Stimulated activated CD8-positive, alpha-beta memory T cell treated with anti-CD3 and anti-CD28 coated beads, Interleukin-7, amount 100 ng/mL, for 48 hours (primary cell): Measurements from ENCODE around the gene HADH.
"Not testable (repeated sequence)": the region's sequence is repeated elsewhere in the genome, so short reads cannot be mapped to it uniquely, and the experiment has no call there.

Experiments
- DNase-seq, 2 donors: peaks; one replicate each; pipeline ENCODE4 v3.0.0-alpha.2; 2020; ENCODE audit warnings: low read depth in 1 of 2; ENCODE audit errors: extremely low read depth in 1 of 2

HADH gene

DNA sequence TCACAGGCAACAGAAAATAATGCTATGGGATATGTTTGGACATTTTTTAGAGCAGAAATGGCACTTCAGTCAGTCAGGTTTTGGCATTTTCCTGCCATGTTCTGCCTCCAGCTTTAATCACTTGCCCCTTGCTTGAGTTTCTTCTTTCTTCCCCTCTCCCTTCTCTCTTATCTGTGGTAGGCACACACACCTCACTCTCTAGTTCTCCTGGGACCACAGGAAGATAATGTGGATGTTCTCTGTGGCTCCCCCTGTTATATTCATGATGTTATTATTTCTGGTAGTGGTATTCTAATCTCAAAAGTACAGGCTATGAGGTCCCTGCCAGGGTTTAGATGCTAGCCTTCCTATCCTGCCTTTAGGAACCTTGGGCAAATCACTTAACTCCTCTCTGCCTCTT lies 5.2 kb downstream of the HADH start:
- no peak for DNase-seq

DNA sequence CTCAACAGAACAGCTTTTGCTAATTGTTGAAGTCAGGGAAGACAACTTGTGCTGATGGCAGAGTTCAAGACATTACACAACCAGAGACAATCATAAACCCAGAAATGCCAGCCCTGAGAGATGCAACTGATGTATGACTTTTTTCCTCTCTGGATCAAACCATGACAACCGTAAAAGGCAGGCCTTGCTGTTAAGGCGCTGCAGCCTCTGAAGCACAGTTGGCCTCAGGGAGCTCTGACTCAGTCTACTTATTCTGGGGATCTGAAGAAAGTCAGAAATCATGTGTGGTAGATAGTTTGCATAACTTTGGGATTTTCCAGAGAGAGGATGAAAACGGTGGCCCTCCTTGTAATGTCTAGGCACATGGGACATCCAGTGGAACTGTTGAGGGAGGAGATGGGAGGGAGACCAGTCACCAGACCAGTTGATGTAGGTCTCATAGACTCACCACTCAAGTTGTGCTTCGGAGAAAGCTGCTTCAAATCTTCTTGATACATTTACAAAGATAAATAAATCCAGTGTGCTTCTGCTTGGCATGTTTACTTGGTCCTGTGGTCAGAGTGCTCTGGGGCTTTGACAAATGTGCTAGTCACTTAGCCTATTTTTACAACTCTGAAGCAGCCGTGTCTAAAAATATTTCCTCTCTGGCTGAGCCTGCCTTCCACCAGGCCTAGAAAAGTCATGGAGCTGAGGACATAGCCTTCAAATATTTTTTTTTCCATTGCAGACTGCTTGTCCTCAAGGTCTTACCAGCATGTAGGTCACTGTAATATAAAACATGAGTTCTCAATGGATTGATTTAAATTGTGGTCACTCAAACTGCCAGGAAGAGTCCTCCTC lies 7.5 kb downstream of the HADH start:
- DNase-seq, result no peak

DNA sequence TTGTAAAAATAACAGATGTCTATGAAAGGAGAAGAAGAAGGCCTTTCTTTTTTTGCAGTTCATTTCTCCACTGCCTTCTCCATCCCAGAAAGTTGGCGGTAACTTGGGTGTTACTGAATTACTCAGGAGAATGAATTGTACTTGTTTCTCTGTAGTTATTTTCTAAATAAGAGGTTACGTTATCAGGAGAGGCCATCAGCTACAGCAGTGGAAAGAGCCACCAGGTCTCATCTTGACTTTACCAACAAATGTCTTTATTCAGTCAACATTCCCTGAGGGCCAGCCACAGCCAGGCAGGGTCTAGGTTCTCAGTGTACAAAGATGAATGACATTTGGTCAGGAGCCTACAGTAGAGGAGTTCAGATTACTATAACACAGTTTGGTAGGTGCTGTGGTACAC lies 8.1 kb downstream of the HADH start:
- no peak for DNase-seq

DNA sequence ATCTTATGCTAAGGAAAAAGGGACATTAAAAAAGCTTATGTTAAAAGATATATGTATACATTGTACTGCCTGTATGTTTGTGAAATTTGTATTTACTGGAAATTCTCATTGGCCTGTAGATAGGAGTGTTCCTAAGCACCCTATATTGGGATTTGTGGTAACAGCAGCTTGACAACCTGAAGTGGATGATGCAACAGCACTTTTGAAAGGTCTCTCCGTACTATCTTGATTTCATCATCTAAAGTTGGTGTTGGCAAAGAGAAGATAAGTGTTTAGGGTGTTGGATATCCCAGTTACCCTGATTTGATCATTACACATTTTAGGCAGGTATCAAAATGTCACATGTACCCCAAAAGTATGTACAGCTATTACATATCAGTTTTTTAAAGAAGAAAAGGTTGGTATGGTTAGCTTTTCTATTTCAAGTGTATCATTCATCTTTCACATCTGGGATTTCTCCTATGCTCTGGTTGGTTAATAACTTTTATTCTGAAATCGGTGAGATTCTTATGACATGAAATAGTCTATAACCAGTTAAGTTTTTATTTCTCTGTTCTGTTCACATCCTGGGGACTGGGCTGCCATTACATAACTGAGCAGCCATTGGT lies 10.3 kb downstream of the HADH start:
- DNase-seq, result no peak

DNA sequence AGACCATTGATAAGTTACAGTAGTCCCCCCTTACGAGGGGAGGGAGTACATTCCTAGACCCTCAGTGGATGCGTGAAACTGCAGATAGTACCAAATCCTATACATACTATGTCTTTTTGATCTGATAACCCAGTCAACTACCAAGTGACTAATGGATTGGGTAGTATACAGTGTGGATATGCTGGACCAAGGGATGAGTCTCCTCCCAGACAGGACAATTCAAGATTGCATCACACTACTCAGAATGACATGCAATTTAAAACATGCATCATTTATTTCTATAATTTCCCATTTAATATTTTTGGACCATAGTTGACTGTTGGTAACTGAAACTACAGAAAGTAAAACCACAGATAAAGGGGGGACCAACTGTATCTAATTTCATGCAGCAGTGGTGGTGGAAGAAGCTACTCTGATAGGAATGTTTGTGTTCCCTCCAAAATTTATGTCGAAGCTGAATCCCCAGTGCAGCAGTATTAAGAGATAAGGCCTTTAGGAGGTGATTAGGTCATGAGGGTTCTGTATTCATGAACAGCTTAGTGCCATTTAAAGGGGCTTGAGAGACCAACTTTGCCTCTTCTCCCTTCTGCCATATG lies 11.9 kb downstream of the HADH start:
- DNase-seq, result no peak

DNA sequence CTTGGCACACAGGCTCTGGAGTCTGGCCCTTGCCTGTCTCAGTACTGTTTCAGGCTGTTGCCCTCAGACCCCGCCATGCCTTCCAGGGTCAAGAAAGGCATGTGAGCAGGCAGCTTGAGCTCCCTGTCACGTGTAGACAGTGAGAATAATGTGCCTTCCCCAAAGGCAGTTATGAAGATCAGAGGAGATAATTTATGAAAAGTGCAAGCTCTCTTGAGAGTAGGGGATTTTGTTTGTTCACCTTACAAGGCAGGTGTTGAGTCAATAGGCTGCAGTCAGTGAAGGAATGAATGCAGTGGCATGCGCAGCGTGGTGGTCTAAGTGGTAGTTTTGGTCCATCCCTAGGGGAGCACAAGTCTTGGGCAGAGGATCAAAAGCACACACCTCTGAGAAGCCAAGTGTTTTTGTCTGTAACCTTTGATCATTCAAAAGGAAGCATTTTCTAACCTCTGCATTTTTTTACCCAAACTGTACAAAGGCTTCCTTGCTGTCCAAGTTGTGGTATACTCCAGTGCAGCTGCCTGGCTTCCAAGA lies 14.4 kb downstream of the HADH start:
- DNase-seq, result no peak

DNA sequence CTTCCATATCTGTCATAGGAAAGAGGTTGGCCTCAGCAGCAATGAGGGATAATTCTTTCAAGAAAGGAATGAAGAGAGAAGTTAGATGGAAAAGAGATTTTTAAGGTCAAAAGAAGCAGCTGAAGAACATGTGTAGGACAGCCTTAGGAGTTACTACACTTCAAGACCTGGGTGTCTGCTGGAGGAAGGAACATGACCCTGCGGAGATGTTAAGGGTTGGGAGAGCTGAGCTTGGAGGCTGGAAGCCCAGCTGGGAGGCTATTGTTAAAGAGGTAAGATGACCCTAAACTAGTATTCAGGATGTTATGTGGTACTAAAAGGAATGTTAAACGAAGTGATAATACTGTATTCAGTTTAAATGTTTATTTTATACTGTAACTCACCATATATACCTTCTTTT lies 15.0 kb downstream of the HADH start:
- DNase-seq, result no peak

DNA sequence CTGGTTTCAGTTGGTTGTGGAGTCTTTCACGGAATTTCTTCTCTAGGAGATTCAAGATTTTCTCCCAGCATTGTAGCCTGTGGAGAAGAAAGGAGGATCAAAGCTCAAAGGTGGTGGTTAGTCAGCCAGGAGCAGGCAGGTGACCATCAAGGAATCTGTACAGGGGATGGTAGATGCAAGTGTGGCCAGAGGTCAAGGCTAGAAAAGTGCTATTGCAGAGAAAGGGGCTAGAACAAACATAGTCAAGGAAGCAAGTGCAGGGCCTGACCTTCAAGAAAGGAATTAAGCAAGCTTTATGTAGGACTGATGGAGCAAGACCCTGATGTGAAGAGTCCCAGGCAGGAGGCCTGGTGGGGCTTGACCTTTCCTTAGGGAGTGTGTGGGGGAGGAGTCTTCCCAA lies 16.1 kb downstream of the HADH start:
- no peak for DNase-seq

DNA sequence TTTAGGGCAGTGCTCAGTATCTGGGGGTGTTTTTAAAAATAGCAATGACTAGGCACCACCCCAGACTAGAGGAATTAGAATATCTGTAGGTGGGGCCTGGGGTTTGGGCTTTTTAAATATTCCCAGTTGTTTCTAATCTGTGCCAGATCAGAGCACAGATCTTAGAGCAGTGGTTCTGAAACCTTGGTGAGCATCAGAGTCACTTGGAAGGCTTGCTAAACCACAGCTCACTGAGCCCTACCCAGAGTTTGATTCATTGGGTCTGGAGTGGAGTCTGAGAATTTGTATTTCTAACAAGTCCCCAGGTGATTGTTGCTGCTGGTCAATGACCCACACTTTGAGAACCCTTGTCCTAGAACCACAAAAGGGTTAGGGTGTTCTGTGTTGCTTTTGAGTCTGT lies 16.7 kb downstream of the HADH start:
- no peak for DNase-seq

DNA sequence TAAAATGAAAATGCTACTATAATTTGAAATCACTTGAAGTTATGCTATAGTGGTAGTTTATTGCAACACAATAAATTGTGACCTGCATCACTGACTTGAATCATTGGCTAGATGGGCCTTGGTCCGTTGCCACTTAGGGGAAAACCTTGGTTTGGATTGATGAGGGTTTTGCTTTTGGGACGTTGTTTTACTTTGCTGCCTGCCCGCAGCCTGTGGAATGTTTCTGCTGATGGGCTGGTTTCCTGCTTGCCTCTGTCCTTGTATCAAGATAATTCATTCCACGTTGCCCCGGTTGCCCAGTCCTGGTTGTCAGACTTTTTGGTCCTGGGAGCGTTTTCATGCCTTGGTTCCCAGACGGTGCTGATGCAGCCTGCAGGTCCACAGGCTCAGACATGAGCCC lies 18.3 kb downstream of the HADH start:
- DNase-seq, result no peak

DNA sequence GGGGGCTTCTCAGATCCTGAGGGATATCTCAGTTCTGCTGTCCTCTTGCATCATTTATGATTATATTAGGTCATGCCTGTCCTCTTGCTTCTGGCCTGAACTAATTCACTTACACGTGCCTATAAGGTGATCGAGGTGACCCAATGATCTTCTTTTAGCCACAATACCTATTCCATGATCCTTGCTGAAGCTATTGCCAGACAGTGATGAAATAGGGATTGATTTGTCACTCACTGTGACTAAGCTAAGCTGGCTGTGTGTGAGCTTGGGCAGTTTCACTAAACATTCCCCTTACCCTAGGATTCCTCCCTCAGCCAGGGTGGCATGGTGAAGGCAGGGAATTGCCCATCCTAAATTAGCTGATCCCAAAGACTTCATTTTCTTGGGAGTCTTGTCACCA lies 19.0 kb downstream of the HADH start:
- DNase-seq, result no peak

DNA sequence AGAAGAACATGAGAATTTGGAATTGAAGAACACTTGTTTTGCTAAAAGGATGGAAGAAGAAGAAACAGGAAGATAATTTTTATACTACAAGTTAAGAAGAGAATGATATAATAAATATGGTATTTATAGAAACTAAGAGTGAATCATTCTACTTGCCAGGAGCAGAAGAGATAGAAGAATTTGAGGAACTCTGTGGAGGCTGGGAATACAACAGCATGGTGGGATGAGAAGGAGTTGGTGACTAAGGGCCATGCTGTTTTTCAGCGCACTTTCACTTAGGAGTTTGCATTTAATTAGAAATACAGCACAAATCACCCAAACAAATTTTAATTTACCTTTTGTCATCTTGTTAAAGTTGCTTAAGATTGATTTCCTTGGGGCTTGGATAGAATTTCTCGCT lies 20.5 kb downstream of the HADH start:
- DNase-seq, result no peak

DNA sequence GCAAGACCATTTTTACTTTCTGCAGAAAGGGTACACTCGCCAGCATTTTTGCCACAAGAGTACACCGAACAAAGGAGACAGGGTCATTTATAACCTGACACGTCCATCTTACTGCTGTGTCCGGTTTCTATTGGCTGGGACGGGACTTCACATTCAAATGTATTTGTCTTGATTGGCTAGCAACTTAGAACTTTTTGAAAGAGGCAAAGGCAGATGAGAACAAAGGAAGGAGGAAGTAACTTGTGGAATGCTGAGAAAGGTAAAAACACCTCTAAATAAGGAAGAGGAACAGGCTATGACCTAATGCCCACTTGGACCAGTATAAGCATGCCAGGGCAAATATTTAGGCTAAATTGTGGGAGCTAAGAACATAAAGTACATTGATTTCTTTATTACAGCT lies 22.7 kb downstream of the HADH start:
- not testable (repeated sequence) for DNase-seq

DNA sequence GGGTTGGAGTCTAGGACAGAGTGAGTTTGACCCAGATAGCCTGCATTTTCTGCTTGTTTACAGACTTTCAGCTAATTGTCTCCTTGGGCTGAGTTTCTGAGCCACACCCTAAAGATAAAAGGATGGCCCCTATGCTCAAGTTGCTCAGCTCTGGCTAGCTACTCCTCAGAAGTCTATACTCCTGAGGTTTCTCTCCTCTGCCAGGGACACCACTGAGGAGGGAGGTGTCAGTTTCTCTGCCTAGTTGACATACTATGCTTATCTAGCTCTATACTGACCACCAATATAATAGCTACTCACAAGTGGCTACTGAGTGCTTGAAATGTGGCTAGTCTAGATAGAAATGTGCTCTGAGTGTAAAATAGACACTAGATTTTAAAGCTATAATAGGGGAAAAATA lies 23.6 kb downstream of the HADH start:
- DNase-seq, result no peak

DNA sequence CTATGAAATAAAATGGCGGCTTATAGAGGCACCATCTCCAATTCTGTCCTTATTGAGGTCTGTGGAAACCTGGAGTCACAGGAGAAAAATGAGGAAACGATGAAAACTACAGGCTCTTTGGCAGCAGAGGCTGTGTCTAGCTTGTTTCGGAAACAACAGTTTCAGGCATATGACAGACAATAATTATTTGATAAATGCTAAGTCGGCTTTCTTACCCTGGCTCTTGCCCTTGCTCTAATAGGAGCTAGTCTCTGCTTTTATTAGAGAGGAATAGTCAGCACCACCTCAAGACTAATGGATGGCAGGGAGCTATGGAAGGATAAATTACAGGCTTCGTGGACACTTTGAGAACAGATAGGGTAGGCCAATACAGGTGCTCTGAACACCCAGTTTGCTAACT lies 24.3 kb downstream of the HADH start:
- DNase-seq, result no peak

DNA sequence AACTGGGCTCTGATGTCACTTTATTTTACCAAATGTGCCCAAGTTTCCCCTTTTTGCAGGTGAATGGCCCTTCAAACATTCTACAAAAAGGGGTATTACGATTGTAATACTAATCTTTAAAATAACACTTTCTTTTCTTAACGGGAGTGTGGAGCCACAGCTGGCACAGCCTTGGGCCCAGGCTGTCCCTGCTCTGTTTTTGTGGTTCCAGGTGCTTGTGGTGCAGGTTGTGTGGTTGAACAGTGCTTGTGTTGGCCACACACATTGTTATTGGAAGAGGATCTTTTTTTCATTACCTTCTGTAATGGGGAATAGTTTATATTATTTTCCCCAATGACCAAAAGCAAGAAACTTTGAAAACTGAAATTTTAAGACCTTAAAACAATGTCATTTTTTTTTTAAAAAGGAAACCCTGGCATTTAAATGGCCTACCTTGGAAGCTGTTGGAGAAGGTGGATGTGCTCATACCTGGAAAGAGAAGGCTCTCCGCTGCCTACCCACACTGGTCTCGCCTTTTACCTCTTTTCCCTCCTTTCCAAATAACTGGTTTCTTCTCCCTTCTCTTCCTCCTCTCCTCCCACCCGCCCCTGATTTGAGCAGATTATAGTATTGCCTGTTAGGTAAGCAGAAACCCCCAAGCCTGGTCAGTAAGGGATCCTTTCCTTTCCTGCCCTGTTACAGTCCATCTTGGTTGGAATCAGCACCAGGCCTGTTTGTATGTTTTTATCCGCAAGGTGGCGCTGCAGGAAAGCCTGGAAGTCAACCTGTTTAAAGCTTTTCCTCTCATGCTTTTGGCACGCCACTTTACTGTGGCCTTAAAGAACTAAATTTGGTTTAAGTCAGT lies 28.6 kb downstream of the HADH start:
- DNase-seq, result peak; percentile 36 to 60

DNA sequence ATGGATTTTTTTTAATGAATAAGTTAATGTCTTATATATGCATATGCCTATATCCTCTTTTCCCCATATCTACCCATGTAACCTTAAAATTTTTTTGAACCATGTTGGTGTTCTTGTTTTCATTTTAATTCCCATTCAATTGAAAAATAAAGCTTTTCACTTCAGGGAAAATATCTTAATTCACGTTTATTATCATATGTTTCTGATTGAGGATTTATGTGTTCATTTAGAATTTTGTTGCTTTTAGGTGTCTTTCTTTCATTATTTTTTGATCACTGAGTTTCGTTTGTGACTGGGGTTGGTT lies 29.1 kb downstream of the HADH start:
- no peak for DNase-seq

DNA sequence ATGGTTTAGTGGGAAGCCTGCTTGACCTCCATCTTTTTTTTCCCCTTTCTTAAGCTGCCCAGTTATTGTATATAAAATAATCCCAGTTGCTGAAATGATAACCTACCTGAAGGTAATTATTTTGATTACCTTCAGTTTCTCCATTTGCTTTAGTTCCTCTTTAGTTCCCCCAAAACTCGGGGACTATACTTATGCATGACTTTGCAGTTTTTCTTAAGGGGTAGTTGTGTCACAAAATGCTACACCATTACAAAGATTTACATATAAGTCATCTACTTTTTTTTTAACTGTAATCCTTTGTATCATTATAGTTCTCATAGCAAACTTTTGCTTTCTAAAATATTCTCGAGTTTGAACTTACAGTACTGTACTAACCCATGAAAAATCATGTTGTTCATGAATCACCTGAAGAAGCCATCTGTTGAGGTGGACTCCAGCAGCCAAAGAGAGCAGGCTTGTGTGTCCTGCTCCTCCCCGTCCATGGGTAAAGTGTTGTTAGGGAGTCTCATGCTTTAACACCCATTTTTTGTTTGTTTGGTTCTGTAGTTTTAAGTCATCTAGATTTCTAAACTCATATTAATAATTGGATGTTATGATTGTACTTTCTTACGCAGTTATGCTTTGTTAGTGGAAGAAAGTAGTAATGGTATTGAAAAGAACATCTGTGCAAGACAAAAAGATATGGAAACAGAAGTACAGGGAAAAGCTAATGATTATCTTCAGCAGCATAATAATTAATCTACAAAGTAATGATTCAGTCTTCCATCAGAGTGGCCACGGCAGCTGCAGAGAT lies 34.6 kb downstream of the HADH start:
- no peak for DNase-seq

DNA sequence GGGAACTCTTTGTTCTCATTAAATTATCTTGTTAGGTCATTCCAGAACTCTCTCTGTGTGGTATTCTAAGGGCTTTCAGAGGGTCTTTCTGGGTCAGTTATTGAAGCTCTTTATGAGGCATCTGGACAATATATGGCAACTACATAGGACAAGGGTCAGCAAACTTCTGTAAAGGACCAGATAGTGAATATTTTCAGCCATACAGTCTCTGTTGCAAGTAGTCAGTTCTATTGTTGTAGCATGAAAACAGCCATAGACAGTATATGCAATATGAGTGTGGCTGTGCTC lies 35.1 kb downstream of the HADH start:
- no peak for DNase-seq

DNA sequence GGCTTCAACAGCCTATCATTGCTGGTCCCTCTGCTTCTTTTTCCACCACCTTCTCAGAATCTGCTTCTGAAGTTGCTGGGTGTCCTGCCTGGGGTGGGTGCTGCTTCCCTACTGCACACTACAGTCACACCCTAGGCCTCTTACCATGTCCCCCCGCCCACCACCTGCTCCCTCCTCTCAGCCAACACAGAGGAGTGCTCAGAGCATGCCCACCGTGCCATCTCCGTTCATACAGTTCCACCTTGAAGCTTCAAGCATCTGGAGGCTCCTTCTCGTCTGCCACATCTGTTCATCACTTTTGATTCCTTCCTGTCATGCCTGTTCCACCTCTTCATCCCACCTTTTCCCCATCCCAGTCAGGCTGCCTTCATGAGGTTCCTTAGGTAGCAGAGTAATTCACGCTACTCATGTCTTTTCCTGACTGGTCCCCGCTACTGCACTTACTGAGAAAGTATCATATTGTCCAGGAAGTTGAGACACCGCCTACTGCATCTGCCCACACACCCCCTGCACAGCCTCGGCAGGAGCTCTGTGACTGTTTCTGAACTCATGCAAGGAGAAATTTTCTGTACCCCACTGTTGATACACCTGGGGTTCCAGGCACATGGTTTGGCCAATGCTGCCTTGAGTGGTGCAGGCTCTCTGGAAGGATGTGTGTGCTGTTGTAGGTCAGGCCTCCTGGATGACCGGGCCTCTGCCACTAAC lies 39.5 kb downstream of the HADH start:
- peak in 1 of 2 donors; percentile 41 for DNase-seq
